Stimulated activated CD4-positive, alpha-beta T cell treated with anti-CD3 and anti-CD28 coated beads, Interleukin-4, amount 100 ng/mL, for 24 hours (primary cell): ENCODE data around the gene RSPH9.

Source experiments
- DNase-seq: peaks from one replicate; pipeline ENCODE4 v3.0.0-alpha.2; 2020

Gene RSPH9

DNA sequence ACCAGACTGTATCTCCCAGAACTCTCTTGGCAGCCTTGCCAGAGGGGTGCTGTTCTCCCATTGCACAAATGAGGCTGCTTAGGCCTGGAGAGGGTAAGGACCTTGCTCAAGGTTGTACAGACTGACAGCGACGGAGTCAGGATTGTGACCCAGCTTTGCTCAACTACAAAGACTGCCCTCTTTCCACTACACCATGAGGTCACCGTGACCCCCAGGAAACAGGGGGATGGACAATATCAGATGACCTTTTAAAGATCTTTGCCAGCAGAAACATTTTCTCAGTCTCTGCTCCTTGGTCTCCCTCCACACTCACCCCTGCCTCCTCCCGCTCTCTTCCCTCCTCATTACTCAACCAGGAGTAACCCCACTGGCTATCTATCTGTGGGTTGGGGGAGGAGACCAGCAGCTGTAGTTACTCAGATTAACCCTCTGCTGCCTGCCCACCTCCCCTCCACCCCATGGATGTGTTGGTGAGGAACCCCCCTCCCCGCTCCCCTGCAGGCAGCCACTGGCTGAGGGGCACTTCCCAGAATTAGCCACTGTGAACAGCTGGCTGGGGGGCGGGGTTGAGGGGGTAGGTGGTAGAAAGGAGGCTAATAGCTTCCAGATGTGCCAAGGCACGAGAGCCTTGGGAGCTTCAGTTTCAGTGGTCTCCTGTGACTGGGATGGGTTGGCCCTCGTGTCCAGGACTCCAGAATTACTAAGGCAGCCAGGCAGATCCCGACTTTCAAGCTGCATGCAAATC is 69.6 kb downstream of the RSPH9 start:
- no peak for DNase-seq

GRCh38 chr6:43715056-43715788 is 70.4 kb downstream of the RSPH9 start:
- no peak for DNase-seq

DNA sequence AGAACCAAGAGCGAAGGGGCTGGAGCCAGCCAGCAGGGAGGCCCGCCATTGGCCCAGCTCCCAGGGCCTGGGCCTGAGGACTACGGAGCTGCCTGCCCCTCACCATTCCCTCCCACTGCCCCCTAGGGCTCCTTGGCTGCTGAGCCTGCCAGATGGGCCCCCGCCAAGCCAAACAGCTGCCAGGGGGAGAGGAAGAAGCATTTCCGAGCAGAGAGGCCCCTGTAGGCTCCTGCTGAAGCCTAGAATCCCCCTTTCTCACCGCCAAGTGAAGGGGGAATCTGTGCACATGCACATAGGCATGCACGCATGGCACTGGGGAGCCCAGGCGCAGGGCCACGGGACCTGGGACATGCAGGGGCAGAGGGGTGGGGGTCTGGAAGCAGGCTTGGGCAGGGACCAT is 71.3 kb downstream of the RSPH9 start:
- DNase-seq: no peak

- DNase-seq: no peak
These were observed 72.6 kb downstream of the RSPH9 start for GRCh38 chr6:43717389-43717788.

- DNase-seq: no peak
These were observed 73.0 kb downstream of the RSPH9 start for GRCh38 chr6:43717822-43718221.

DNA sequence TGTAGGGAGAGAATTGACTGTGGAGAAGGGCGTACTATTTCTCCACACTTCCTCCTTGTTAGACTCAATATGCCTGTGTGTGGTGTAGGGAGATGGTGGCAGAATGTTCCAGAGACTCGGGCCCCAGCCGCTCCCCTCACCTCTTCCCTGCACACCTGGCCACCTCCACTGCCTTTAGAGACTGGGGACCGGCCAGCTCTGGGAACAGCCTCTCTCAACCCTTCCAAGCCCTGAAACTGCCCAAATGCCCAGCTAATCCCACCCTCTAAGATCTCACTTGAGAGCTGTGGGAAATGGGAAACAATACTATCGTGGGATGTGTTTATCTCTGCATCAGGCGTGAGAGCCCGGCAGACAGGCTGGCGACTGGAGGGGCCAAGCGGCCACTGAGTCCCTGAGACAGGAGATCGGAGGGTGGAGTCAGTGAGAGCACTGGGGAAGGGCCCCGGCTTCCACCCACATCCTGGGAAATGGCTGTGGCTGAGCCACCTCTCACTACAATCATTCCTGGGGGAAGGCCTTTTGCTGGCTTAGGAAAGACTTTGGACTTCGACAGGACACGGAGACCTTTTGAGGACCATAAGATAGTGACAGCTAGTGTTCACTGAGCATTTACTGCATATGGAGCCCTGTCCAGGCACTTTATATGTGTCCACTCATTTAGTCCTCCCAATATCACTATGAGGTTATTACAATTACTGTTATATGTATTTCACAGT is 73.7 kb downstream of the RSPH9 start:
- no peak for DNase-seq

- no peak for DNase-seq
These were observed 74.7 kb downstream of the RSPH9 start for GRCh38 chr6:43719511-43719910.

GRCh38 chr6:43720999-43721398 is 76.2 kb downstream of the RSPH9 start:
- DNase-seq: no peak
